Hepatocyte (in vitro differentiated cells): ENCODE results near the gene HOXC12.

Experiments
- EZH2phosphoT487 ChIP-seq: fragments of 200-600 bp; sonication (generic); IDR thresholded peaks from one replicate; pipeline ENCODE4 v1.6.1; 2018; ENCODE audit warnings: antibody characterized with exemption, mild to moderate bottlenecking, low read depth, moderate library complexity; ENCODE audit not compliant: unreplicated experiment, severe bottlenecking
- TF ChIP-seq, protein P1 (sequence below): fragments of 200-600 bp; sonication (generic); IDR thresholded peaks from 2 replicates; pipeline ENCODE4 v1.5.1; 2016; ENCODE audit warnings: antibody characterized with exemption, mild to moderate bottlenecking; ENCODE audit not compliant: poor library complexity

DNA sequence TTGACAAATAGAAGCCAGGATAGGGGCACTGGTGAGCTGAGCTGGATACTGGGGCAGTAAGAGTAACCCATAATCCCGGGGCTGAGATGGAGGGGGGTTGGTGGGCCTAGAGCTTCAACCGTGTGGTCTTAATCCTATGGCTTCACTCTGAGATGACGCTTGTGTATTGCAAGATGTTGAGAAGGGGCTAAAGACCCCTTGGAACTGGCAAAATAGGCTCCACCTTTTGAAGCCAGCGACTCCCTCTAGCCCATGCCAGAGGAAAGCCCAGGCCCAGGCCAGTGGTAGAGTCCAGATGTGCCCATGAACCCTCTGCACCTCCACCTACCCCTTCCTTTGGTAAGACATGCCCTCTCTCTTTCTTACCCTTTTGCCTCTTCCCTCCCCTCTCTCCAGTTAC lies 4.6 kb downstream of the HOXC12 start:
- TF ChIP-seq, protein P1, sequence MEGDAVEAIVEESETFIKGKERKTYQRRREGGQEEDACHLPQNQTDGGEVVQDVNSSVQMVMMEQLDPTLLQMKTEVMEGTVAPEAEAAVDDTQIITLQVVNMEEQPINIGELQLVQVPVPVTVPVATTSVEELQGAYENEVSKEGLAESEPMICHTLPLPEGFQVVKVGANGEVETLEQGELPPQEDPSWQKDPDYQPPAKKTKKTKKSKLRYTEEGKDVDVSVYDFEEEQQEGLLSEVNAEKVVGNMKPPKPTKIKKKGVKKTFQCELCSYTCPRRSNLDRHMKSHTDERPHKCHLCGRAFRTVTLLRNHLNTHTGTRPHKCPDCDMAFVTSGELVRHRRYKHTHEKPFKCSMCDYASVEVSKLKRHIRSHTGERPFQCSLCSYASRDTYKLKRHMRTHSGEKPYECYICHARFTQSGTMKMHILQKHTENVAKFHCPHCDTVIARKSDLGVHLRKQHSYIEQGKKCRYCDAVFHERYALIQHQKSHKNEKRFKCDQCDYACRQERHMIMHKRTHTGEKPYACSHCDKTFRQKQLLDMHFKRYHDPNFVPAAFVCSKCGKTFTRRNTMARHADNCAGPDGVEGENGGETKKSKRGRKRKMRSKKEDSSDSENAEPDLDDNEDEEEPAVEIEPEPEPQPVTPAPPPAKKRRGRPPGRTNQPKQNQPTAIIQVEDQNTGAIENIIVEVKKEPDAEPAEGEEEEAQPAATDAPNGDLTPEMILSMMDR, result no peak
- TF ChIP-seq EZH2phosphoT487, result no peak
